ENCODE results near the gene METTL2B.

DNA sequence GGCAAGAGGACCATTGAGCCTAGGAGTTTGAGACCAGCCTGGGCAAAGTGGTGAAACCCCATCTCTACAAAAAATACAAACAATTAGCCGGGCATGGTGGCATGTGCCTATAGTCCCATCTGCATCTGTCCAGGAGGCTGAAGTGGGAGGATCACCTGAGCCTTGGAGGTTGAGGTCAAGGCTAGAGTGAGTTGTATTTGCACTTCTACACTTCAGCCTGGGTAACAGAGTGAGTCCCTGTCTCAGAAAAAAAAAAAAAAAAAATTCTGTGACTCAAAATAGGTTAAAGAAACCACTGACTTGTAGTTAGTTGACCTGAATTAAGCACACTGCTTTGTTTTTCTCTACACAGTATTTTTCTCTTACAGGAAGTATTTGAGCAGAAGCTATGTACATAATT lies 74.4 kb downstream of the METTL2B start:
- TF ChIP-seq, protein P1, sequence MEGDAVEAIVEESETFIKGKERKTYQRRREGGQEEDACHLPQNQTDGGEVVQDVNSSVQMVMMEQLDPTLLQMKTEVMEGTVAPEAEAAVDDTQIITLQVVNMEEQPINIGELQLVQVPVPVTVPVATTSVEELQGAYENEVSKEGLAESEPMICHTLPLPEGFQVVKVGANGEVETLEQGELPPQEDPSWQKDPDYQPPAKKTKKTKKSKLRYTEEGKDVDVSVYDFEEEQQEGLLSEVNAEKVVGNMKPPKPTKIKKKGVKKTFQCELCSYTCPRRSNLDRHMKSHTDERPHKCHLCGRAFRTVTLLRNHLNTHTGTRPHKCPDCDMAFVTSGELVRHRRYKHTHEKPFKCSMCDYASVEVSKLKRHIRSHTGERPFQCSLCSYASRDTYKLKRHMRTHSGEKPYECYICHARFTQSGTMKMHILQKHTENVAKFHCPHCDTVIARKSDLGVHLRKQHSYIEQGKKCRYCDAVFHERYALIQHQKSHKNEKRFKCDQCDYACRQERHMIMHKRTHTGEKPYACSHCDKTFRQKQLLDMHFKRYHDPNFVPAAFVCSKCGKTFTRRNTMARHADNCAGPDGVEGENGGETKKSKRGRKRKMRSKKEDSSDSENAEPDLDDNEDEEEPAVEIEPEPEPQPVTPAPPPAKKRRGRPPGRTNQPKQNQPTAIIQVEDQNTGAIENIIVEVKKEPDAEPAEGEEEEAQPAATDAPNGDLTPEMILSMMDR (conservative IDR thresholded peaks at IDR 0.05; ENCODE audit: low read length): no peak
- TF ChIP-seq EZH2phosphoT487 (IDR thresholded peaks at IDR 0.05; ENCODE audit: borderline replicate concordance, low read depth, low read length): no peak
